Measurements from ENCODE around the gene LRGUK. TPM values are rescaled to one million over a fixed set of nuclear protein-coding genes. Genes with fewer than 3 reads are reported as not detected.

Gene LRGUK
- total and polyA plus RNA-seq, 2 donors (not counting 3 experiments of a cell fraction or from before 2014, with no cell fraction given): 0.10 to 0.11 TPM

- Histone ChIP-seq H3K27me3 (ENCODE audit: control insufficient read depth in 2 of 2, insufficient read depth in 2 of 2, low read length in 2 of 2) (no peaks in the 10 kb centered on the region), H3K4me2 (ENCODE audit: insufficient read depth, low read length) (no peak overlapping the region), H3K4me1 (ENCODE audit: control insufficient read depth, extremely low read depth, insufficient read depth, low read length) (no peaks in the 10 kb centered on the region), H4K20me1 (replicated peaks; ENCODE audit: control insufficient read depth, extremely low read depth, insufficient read depth, low read length) (no peaks in the 10 kb centered on the region), H3K79me2 (ENCODE audit: control insufficient read depth, insufficient read depth, low read length) (no peaks in the 10 kb centered on the region), H3K27ac (ENCODE audit: insufficient read depth, low read depth, low read length) (no peak overlapping the region), H2AFZ (ENCODE audit: low read depth, low read length) (no peak overlapping the region), H3K36me3 (ENCODE audit: control insufficient read depth in 2 of 2, extremely low read depth in 1 of 2, insufficient read depth in 2 of 2, low read length in 2 of 2) (peaks cover 5 to 8% of the 10 kb centered on the region in 2 experiments), H3K4me3 (replicated peaks in 1 of 3; ENCODE audit: insufficient read depth in 1 of 3, low read depth in 1 of 3, low read length in 3 of 3) (no peak overlapping the region), H3K9me3 (replicated peaks; ENCODE audit: control insufficient read depth, insufficient read depth, low read length) (no peaks in the 10 kb centered on the region), H3K9me1 (replicated peaks; ENCODE audit: control insufficient read depth, extremely low read depth, insufficient read depth, low read length) (no peaks in the 10 kb centered on the region), H3K9ac (replicated peaks; ENCODE audit: extremely low read depth, insufficient read depth, low read length) (no peak overlapping the region)
- POLR2A ChIA-PET: no interaction called here
- FAIRE-seq (no peak), DNase-seq (ENCODE audit: low read depth, low spot score) (no peak)
- no TSS peak for BruUV-seq (replicated peaks)
- TF ChIP-seq POLR2AphosphoS5 (IDR thresholded peaks at IDR 0.05; ENCODE audit: insufficient read depth, low read depth, low read length) (no peak), EZH2 (IDR thresholded peaks at IDR 0.05; ENCODE audit: borderline replicate concordance, low read depth, low read length, severe bottlenecking) (no peak), CTCF (IDR thresholded peaks at IDR 0.05; ENCODE audit: extremely low read depth in 1 of 2, insufficient read depth in 1 of 2, low read depth in 1 of 2, low read length in 2 of 2) (no peak), GATA2 (IDR thresholded peaks at IDR 0.05; ENCODE audit: insufficient read depth, insufficient read length, low read depth, low read length) (no peak), JUN (IDR thresholded peaks at IDR 0.05; ENCODE audit: borderline replicate concordance, insufficient read depth, insufficient read length, low read depth) (no peak)
- dilution Hi-C loops (cut with MboI; ENCODE audit: extremely low pct_ligation_motif_present, low sequenced_read_pairs): no loop called here
- intact Hi-C loops (cut with micrococcal nuclease): no loop called here
- CTCF ChIA-PET: no interaction called here
These were observed 173.8 kb downstream of the LRGUK start for GRCh38 chr7:134300988-134301387.

GRCh38 chr7:134301592-134301991 is 174.5 kb downstream of the LRGUK start:
- DNase-seq (ENCODE audit: low read depth, low spot score) (no peak), FAIRE-seq (no peak)
- Histone ChIP-seq H3K9me1 (replicated peaks; ENCODE audit: control insufficient read depth, extremely low read depth, insufficient read depth, low read length) (no peaks in the 10 kb centered on the region), H3K4me3 (replicated peaks in 1 of 3; ENCODE audit: insufficient read depth in 1 of 3, low read depth in 1 of 3, low read length in 3 of 3) (no peak overlapping the region), H3K79me2 (ENCODE audit: control insufficient read depth, insufficient read depth, low read length) (no peaks in the 10 kb centered on the region), H3K9ac (replicated peaks; ENCODE audit: extremely low read depth, insufficient read depth, low read length) (no peak overlapping the region), H3K27me3 (ENCODE audit: control insufficient read depth in 2 of 2, insufficient read depth in 2 of 2, low read length in 2 of 2) (no peaks in the 10 kb centered on the region), H4K20me1 (replicated peaks; ENCODE audit: control insufficient read depth, extremely low read depth, insufficient read depth, low read length) (no peaks in the 10 kb centered on the region), H2AFZ (ENCODE audit: low read depth, low read length) (no peak overlapping the region), H3K4me2 (ENCODE audit: insufficient read depth, low read length) (no peak overlapping the region), H3K27ac (ENCODE audit: insufficient read depth, low read depth, low read length) (no peak overlapping the region), H3K4me1 (ENCODE audit: control insufficient read depth, extremely low read depth, insufficient read depth, low read length) (no peaks in the 10 kb centered on the region), H3K9me3 (replicated peaks; ENCODE audit: control insufficient read depth, insufficient read depth, low read length) (no peaks in the 10 kb centered on the region), H3K36me3 (ENCODE audit: control insufficient read depth in 2 of 2, extremely low read depth in 1 of 2, insufficient read depth in 2 of 2, low read length in 2 of 2) (peaks cover 2 to 6% of the 10 kb centered on the region in 2 experiments)
- dilution Hi-C loops (cut with MboI; ENCODE audit: extremely low pct_ligation_motif_present, low sequenced_read_pairs): no loop called here
- no peak for TF ChIP-seq GATA2 (IDR thresholded peaks at IDR 0.05; ENCODE audit: insufficient read depth, insufficient read length, low read depth, low read length)
- no peak for TF ChIP-seq JUN (IDR thresholded peaks at IDR 0.05; ENCODE audit: borderline replicate concordance, insufficient read depth, insufficient read length, low read depth)
- TF ChIP-seq FOS (IDR thresholded peaks at IDR 0.05; ENCODE audit: borderline replicate concordance, insufficient read depth, low read length): no peak
- TF ChIP-seq MYC (IDR thresholded peaks at IDR 0.05; ENCODE audit: low read depth, low read length): no peak
- no peak for TF ChIP-seq MAX (IDR thresholded peaks at IDR 0.05; ENCODE audit: insufficient read depth, insufficient read length)
- no peak for TF ChIP-seq POLR2AphosphoS5 (IDR thresholded peaks at IDR 0.05; ENCODE audit: insufficient read depth, low read depth, low read length)
- no peak for TF ChIP-seq EZH2 (IDR thresholded peaks at IDR 0.05; ENCODE audit: borderline replicate concordance, low read depth, low read length, severe bottlenecking)
- no peak for TF ChIP-seq POLR2A (IDR thresholded peaks at IDR 0.05; ENCODE audit: low read depth, low read length)
- no peak for TF ChIP-seq CTCF (IDR thresholded peaks at IDR 0.05; ENCODE audit: extremely low read depth in 1 of 2, insufficient read depth in 1 of 2, low read depth in 1 of 2, low read length in 2 of 2)
- BruUV-seq (replicated peaks): no TSS peak
- POLR2A ChIA-PET: no interaction called here
- intact Hi-C loops (cut with micrococcal nuclease): no loop called here
- CTCF ChIA-PET: no interaction called here
